Right lung (tissue), 5 donors: ENCODE data around the gene STXBP6. TPM values are rescaled to one million over a fixed set of nuclear protein-coding genes. Genes with fewer than 3 reads are reported as not detected.

ENCODE experiments used
- DNase-seq, 2 donors: peaks; one replicate each; pipeline ENCODE4 v3.0.0-alpha.2; 2013
- polyA plus RNA-seq, 5 donors: library from polyadenylated mRNA; unstranded; fragments of 120-200 nt; gene quantifications; one replicate each; pipeline versions ENCODE4 v1.2.1 to v1.2.3, GENCODE V29; 2013; ENCODE audit warnings: inconsistent platforms in 1 of 5, low replicate concordance in 1 of 5; ENCODE audit not compliant: insufficient read length in 5 of 5, insufficient read depth in 1 of 5

Gene STXBP6
- polyA plus RNA-seq, 5 donors, result 39.1 to 61.9 (median 50.3) TPM

GRCh38 chr14:25026476-25027137 lies 23.3 kb downstream of the STXBP6 start:
- DNase-seq, result no peak

DNA sequence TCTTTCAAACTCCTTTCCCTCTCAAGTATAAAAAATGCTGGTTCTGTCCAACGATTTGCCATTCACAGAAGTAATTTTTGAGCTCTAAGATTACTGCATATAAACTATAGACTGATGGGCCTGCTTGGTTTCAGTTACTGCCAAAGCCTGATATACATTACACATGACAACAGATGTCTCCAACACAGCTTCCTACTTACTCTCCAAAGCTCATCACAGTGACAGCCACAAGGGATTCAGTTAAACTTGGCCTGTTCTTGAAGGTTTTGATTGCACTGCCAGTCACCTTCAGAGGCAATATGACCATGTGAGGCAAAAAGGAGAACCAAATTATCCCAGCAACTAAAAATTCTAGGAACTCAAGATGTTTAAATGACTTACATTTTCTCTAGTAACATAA lies 30.1 kb downstream of the STXBP6 start:
- DNase-seq, result no peak

DNA sequence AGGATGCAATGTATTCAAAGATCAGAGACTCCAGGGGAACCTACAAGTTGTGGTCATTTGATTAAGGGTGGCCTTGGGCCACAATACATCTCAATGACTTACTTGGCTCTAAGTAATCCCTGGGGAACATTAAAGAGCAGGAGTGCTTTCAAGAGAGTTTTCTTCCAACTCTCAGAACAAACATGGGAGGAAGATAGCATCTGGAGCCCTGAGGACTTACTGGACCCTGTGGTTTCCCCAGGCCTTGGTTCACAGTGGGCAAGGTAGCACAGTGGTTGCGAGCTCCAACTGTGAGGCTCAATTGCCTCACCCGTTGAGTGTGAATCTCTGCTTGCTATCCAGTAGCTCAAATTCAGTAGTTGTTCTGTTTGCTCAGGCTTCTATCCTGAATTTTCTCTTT lies 32.4 kb downstream of the STXBP6 start:
- no peak for DNase-seq

GRCh38 chr14:25015761-25016160 lies 34.2 kb downstream of the STXBP6 start:
- no peak for DNase-seq

- DNase-seq, result no peak
These were observed 35.5 kb downstream of the STXBP6 start for GRCh38 chr14:25014440-25014839.

GRCh38 chr14:25011095-25011494 lies 38.9 kb downstream of the STXBP6 start:
- no peak for DNase-seq

DNA sequence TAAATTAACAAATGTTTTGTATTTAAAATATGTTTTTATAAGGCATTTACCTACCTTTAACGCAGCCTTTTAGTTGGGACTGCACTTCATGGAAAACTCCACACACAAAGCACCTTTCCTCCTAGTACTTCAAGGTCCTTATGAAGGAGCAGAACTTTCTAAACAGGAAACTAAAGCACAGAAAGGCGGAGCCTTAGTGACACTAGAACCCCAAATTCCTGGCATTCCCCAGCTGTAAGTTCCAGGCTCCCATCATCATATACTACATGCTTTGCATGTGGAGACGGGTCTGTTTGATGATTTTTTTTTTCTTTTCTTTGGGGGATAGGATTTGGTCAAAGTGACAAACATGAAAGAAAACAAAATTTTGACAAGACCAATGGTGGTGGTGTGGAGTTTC lies 39.5 kb downstream of the STXBP6 start:
- no peak for DNase-seq

DNA sequence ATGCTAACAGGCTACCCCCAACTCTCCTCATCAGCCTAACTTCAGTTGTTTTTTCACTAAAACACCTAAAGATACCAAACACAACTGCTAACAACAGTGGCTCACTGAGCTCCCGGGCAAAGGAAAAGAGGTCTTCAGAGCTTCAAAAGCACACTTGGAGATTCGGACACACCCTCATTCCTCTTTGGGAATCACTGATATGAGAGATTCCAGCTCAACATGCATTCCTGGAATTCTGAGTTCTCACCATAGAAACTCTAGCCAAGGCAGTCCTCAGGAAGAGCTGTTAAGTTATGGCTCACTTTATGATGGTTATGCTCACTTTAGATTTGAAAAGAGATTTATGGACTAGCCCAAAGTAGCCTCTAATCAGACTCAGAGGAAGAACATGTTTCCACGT lies 40.1 kb downstream of the STXBP6 start:
- no peak for DNase-seq

DNA sequence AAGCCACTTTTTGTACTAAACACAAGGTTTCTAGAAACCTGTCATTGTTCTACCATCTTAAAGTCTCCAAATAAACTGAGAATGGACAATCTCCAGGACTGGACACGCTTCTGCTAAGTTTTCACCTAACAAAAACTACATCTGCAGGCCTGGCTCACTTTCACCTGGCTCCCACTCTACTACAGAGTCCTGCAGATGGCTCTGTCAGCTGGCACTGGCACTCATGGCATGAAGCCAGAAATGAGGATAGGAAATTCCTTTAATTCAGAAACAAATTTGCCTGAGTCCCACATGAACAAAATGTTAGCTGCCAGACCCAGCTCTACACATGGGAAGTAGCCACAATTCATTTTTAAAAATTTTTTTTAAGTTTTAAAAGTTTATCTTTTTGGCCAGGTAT lies 42.1 kb downstream of the STXBP6 start:
- no peak for DNase-seq

GRCh38 chr14:25006961-25007795 lies 42.8 kb downstream of the STXBP6 start:
- DNase-seq, result no peak

DNA sequence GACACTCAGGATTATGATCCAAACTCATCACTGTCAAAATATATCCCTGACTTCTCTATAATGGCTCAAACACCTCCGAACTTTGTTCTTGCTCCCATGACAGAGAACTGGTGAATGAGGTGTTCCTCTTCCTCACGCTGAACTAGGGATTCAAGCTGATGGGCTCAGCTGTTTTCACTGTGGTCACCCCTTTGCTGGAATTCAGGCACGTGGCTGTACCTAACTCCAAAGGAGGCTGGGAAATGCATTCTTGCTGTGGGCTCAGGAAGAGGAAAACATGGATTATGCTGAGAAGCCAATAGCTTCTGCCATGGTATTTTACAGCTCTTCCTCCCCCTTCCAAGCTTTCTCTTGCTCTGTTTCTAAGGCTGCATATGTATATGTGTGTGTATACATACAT lies 43.9 kb downstream of the STXBP6 start:
- no peak for DNase-seq

DNA sequence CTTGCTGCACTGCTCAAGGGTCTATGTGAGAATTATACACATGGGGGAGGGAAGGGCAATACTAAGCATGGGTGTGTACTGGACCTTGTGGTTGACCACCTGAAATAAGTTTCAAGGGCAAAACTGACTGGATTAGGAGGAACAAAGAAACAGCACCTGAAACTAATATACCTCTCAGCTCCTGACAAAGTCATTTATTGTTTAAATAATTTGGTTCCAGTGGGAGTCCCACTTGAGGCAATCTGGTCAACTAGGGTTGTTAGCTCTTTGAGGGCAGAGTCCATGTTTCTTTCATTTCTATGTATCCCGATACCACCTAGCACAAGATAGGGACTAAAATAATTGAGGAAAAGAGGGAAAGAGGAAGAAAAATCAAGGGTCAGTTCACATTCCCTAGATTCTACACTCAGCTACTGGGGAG lies 45.5 kb downstream of the STXBP6 start:
- DNase-seq, result no peak

GRCh38 chr14:25003537-25003936 lies 46.4 kb downstream of the STXBP6 start:
- DNase-seq, result no peak

- DNase-seq, result peak in 1 of 2 donors; percentile 40
These were observed 48.3 kb downstream of the STXBP6 start for GRCh38 chr14:25001601-25002000.

- DNase-seq, result no peak
These were observed 48.8 kb downstream of the STXBP6 start for GRCh38 chr14:25001156-25001555.

DNA sequence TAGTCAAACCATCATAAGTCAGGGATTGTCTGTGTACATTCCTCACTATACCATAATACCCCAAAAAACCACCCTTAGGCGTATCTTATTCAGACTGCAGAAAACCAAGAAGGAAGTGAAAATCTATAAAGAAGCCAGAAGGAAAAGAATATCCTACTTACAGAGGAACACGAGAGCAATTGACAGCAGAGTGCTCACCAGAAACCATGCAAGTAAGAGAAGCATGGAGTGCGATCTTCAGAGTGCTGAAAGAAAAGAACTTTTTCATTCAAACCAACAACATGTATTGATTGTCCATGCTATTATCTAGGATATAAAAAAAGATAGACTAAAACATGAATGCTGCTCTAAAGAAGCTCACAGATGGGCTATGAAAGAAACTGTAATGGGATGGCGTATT lies 50.8 kb downstream of the STXBP6 start:
- DNase-seq, result no peak

- no peak for DNase-seq
These were observed 52.8 kb downstream of the STXBP6 start for GRCh38 chr14:24996930-24997725.

GRCh38 chr14:24995016-24995415 lies 54.9 kb downstream of the STXBP6 start:
- DNase-seq, result no peak

- no peak for DNase-seq
These were observed 56.3 kb downstream of the STXBP6 start for GRCh38 chr14:24993631-24994030.

- no peak for DNase-seq
These were observed 57.2 kb downstream of the STXBP6 start for GRCh38 chr14:24992624-24993360.

- no peak for DNase-seq
These were observed 58.1 kb downstream of the STXBP6 start for GRCh38 chr14:24991821-24992220.

DNA sequence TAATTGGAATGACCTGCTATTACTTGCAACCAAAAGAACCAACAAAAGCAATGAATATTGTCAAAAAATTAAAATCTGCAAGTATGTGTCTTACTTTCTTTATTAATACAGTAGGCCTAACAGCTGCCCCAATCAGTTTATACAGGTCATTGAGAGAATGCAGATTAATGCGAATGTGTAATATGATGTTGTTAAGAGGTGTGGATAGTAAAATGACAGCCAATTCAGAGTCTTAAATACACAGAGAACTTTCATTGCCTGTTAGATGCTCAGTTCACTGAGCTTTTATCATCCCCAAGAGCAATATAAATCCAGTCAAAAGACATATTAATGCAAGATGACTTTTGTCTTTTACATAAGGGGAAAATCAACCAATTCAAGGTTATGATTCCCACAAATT lies 58.7 kb downstream of the STXBP6 start:
- no peak for DNase-seq
